MCF 10A (cell line): Measurements from ENCODE around the gene ITPKA. TPM values are rescaled to one million over a fixed set of nuclear protein-coding genes. Genes with fewer than 3 reads are reported as not detected.

Source experiments
- BruUV-seq: library from RNA; stranded (reverse); fragments of 400-500 nt; replicated peaks from 2 replicates; lab custom pipeline; 2021; lab: Mats Ljungman, UMichigan
- CTCF ChIA-PET: fragments of 300-600 bp; sonication (Branson Sonifier 250); formaldehyde crosslinking; extraction: SDS; loops from one replicate; lab custom pipeline; 2021; ENCODE audit warnings: antibody characterized with exemption, inconsistent platforms; lab: Yijun Ruan, JAX
- POLR2A ChIA-PET: fragments of 300-600, 350-650 bp; sonication (Branson Sonifier 250); formaldehyde crosslinking; extraction: SDS; loops from one replicate; lab custom pipeline; 2020; ENCODE audit warnings: antibody characterized with exemption, inconsistent platforms; lab: Yijun Ruan, JAX
- DNase-seq: peaks from one replicate; pipeline ENCODE4 v3.0.0-alpha.2; 2018; ENCODE audit not compliant: unreplicated experiment
- H3K27ac Mint-ChIP-seq: one replicate; pipeline ENCODE4 v1.8.0; 2022; ENCODE audit warnings: mild to moderate bottlenecking, low read depth, mixed read lengths; ENCODE audit not compliant: unreplicated experiment
- H3K27me3 Mint-ChIP-seq: one replicate; pipeline ENCODE4 v1.8.0; 2022; ENCODE audit warnings: mixed read lengths; ENCODE audit not compliant: insufficient read depth, unreplicated experiment
- H3K36me3 Mint-ChIP-seq: one replicate; pipeline ENCODE4 v1.8.0; 2022; ENCODE audit warnings: mild to moderate bottlenecking, moderate library complexity, mixed read lengths; ENCODE audit not compliant: insufficient read depth, unreplicated experiment
- H3K4me1 Mint-ChIP-seq: one replicate; pipeline ENCODE4 v1.8.0; 2022; ENCODE audit warnings: mixed read lengths; ENCODE audit not compliant: insufficient read depth, unreplicated experiment
- H3K4me3 Mint-ChIP-seq: one replicate; pipeline ENCODE4 v1.8.0; 2022; ENCODE audit warnings: mild to moderate bottlenecking, moderate library complexity, mixed read lengths; ENCODE audit not compliant: unreplicated experiment
- H3K9me3 Mint-ChIP-seq: one replicate; pipeline ENCODE4 v1.8.0; 2022; ENCODE audit warnings: mixed read lengths; ENCODE audit not compliant: unreplicated experiment
- CTCF ChIP-seq: fragments of 200-600 bp; IDR thresholded peaks from one replicate; pipeline ENCODE4 v1.8.0; 2022; ENCODE audit warnings: antibody characterized with exemption, mild to moderate bottlenecking; ENCODE audit not compliant: unreplicated experiment
- intact Hi-C: fragments of 100-400 bp; cut with micrococcal nuclease; formaldehyde crosslinking; loops from 2 replicates; pipeline ENCODE4 v1.14.1; 2022
- total RNA-seq: library from RNA; stranded (reverse); gene quantifications from 2 replicates; pipeline ENCODE4 v1.2.3, GENCODE V29; 2022

ITPKA gene
- total RNA-seq, 1 experiment from 2014 or later: 13.5 TPM

- intact Hi-C loops: no loop called here
- POLR2A ChIA-PET: no interaction called here
Measured at GRCh38 chr15:41473418-41473817, 20.3 kb upstream of the ITPKA start.

GRCh38 chr15:41474436-41474835 lies 19.2 kb upstream of the ITPKA start:
- intact Hi-C loops: no loop called here
- Mint-ChIP-seq H3K4me3 (no peak overlapping the region), H3K27ac (no peak overlapping the region), H3K27me3 (no peaks in the 10 kb centered on the region), H3K36me3 (peaks cover 97% of the 10 kb centered on the region), H3K9me3 (no peaks in the 10 kb centered on the region), H3K4me1 (peaks cover 18% of the 10 kb centered on the region)
- DNase-seq: no peak
- ChIA-PET CTCF (interaction anchor here (0.6 kb wide), 1 partner anchor 33 kb away, joined by 3 read pairs; no protein-coding TSS in a partner anchor), POLR2A (interaction anchor here (1.1 kb wide), 1 partner anchor 70 kb away, joined by 3 read pairs; the partner anchor contains the start of gene RPAP1)
- BruUV-seq: no TSS peak
- no peak for TF ChIP-seq CTCF

More at GRCh38 chr15:41473418-41473817, 20.3 kb upstream of the ITPKA start:
- no TSS peak for BruUV-seq
- no peaks in the 10 kb centered on the region for H3K9me3 Mint-ChIP-seq
- CTCF ChIA-PET: interaction anchor here (0.6 to 1.1 kb wide), 2 partner anchors 9 to 413 kb away, joined by 3 read pairs; no protein-coding TSS in a partner anchor
- peaks cover 18% of the 10 kb centered on the region for H3K4me1 Mint-ChIP-seq
- peaks cover 97% of the 10 kb centered on the region for H3K36me3 Mint-ChIP-seq
- no peak for DNase-seq
- no peak overlapping the region for H3K27ac Mint-ChIP-seq
- H3K27me3 Mint-ChIP-seq: no peaks in the 10 kb centered on the region
- TF ChIP-seq CTCF: no peak
- no peak overlapping the region for H3K4me3 Mint-ChIP-seq

- POLR2A ChIA-PET: interaction anchor here (1.1 to 1.7 kb wide), 3 partner anchors 10 to 69 kb away, joined by 3 to 7 read pairs (median 6); partner anchors contain the start of gene RPAP1
- CTCF ChIA-PET: interaction anchor here (1.4 to 2.5 kb wide), 2 partner anchors 8 to 33 kb away, joined by 4 to 21 read pairs; no protein-coding TSS in a partner anchor
- TF ChIP-seq CTCF: no peak
- Mint-ChIP-seq H3K27ac (no peak overlapping the region), H3K36me3 (peaks cover 97% of the 10 kb centered on the region), H3K4me3 (no peak overlapping the region), H3K9me3 (no peaks in the 10 kb centered on the region), H3K4me1 (peaks cover 18% of the 10 kb centered on the region), H3K27me3 (no peaks in the 10 kb centered on the region)
- BruUV-seq: no TSS peak
- DNase-seq: no peak
- intact Hi-C loops: no loop called here
Measured at GRCh38 chr15:41474941-41475340, 18.7 kb upstream of the ITPKA start.

- peak; percentile 89 for DNase-seq
- H3K4me3 Mint-ChIP-seq: peak overlapping the region; percentile 17
- intact Hi-C loops: loop anchor here (1.0 to 2.0 kb wide), 3 partner anchors 14 to 68 kb away; partner anchors contain the start of gene RPAP1
- H3K4me1 Mint-ChIP-seq: peaks cover 18% of the 10 kb centered on the region
- peak overlapping the region; percentile 92 for H3K27ac Mint-ChIP-seq
- TF ChIP-seq CTCF: no peak
- H3K36me3 Mint-ChIP-seq: peaks cover 97% of the 10 kb centered on the region
- ChIA-PET CTCF (interaction anchor here (1.4 to 2.5 kb wide), 3 partner anchors 10 to 297 kb away, joined by 4 to 21 read pairs (median 4); no protein-coding TSS in a partner anchor), POLR2A (interaction anchor here (0.5 to 1.8 kb wide), 12 partner anchors 8 to 520 kb away, joined by 3 to 7 read pairs (median 4); partner anchors contain the start of genes ITPKA and RPAP1)
- BruUV-seq: TSS peak; percentile 94
- H3K9me3 Mint-ChIP-seq: no peaks in the 10 kb centered on the region
- H3K27me3 Mint-ChIP-seq: no peaks in the 10 kb centered on the region
Measured at GRCh38 chr15:41476416-41477048, 17.1 kb upstream of the ITPKA start.
